CD14-positive monocyte (primary cell): ENCODE measurements around the gene STK32C. TPM values are rescaled to one million over a fixed set of nuclear protein-coding genes. Genes with fewer than 3 reads are reported as not detected.
A peak's percentile ranks its signal among the peaks of the same experiment; 100 is the strongest.
"Not testable (repeated sequence)": the region's sequence is repeated elsewhere in the genome, so short reads cannot be mapped to it uniquely, and the experiment has no call there.

Experiments
- DNase-seq, 3 donors: peaks; one replicate each; pipeline ENCODE4 v3.0.0-alpha.2; 2011 to 2022
- H2AFZ ChIP-seq: 2 replicates; pipeline ENCODE4 v1.6.0; 2012; ENCODE audit warnings: mild to moderate bottlenecking, low read depth, low read length, inconsistent platforms; ENCODE audit not compliant: insufficient read depth, poor library complexity, severe bottlenecking
- H3K27ac ChIP-seq, 2 donors: 1 replicate in 1 of 2; 2 replicates in 1 of 2; pipeline ENCODE4 v1.5.1; 2012 to 2013; ENCODE audit warnings: low read length in 2 of 2, control low read depth in 1 of 2, inconsistent platforms in 1 of 2, low read depth in 1 of 2, mild to moderate bottlenecking in 1 of 2
- H3K27me3 ChIP-seq, 2 donors: one replicate each; pipeline versions ENCODE4 v1.6.0 to v1.6.1; 2011 to 2013; ENCODE audit warnings: low read length in 2 of 2; ENCODE audit not compliant: control insufficient read depth in 2 of 2, insufficient read depth in 2 of 2
- H3K36me3 ChIP-seq, 2 donors: replicated peaks in 1 of 2; 1 replicate in 1 of 2; 2 replicates in 1 of 2; pipeline versions ENCODE4 v1.5.1 to v1.6.1; 2012 to 2013; ENCODE audit warnings: low read length in 2 of 2, control low read depth in 1 of 2, inconsistent platforms in 1 of 2, mild to moderate bottlenecking in 1 of 2; ENCODE audit not compliant: insufficient read depth in 2 of 2, control insufficient read depth in 1 of 2
- H3K4me1 ChIP-seq, 2 donors: 1 replicate in 1 of 2; 2 replicates in 1 of 2; pipeline versions ENCODE4 v1.5.1 to v1.6.1; 2012 to 2013; ENCODE audit warnings: low read length in 2 of 2, control low read depth in 1 of 2, inconsistent platforms in 1 of 2, mild to moderate bottlenecking in 1 of 2, moderate library complexity in 1 of 2; ENCODE audit not compliant: insufficient read depth in 2 of 2, control insufficient read depth in 1 of 2
- H3K4me2 ChIP-seq: replicated peaks from 2 replicates; pipeline ENCODE3; 2012; ENCODE audit warnings: low read length, moderate library complexity, mild to moderate bottlenecking; ENCODE audit not compliant: poor library complexity, severe bottlenecking; ENCODE audit errors: extremely low read depth
- H3K4me3 ChIP-seq, 3 experiments: fragments of 200-600 bp in 1 of 3; sonication (generic) in 1 of 3; replicated peaks in 1 of 3; 1 replicate in 2 of 3; 2 replicates in 1 of 3; pipeline ENCODE4 v1.5.1; 2011 to 2013; ENCODE audit warnings: low read length in 3 of 3, mild to moderate bottlenecking in 3 of 3, control low read depth in 2 of 3, low read depth in 2 of 3, inconsistent platforms in 1 of 3, moderate library complexity in 1 of 3
- H3K79me2 ChIP-seq: 2 replicates; pipeline ENCODE4 v1.6.0; 2012; ENCODE audit warnings: mild to moderate bottlenecking, control low read depth, inconsistent platforms, low read length, moderate library complexity; ENCODE audit not compliant: insufficient read depth
- H3K9ac ChIP-seq: 2 replicates; pipeline ENCODE4 v1.6.0; 2017; ENCODE audit warnings: low read length, mild to moderate bottlenecking; ENCODE audit not compliant: insufficient read depth, poor library complexity, severe bottlenecking
- H3K9me3 ChIP-seq, 2 donors: replicated peaks in 1 of 2; 1 replicate in 1 of 2; 2 replicates in 1 of 2; pipeline versions ENCODE4 v1.5.1 to v1.6.1; 2012 to 2013; ENCODE audit warnings: low read length in 2 of 2, control low read depth in 1 of 2; ENCODE audit not compliant: control insufficient read depth in 1 of 2, insufficient read depth in 1 of 2
- H4K20me1 ChIP-seq: 2 replicates; pipeline ENCODE4 v1.6.0; 2012; ENCODE audit warnings: mild to moderate bottlenecking, low read length, control low read depth, moderate library complexity; ENCODE audit not compliant: insufficient read depth
- H3K27ac Mint-ChIP-seq, 7 donors: one replicate each; pipeline ENCODE4 v1.8.0; 2020; ENCODE audit warnings: mild to moderate bottlenecking in 7 of 7, mixed read lengths in 7 of 7, moderate library complexity in 6 of 7, inconsistent platforms in 2 of 7
- H3K27me3 Mint-ChIP-seq, 3 donors: one replicate each; pipeline ENCODE4 v1.8.0; 2021 to 2022; ENCODE audit warnings: low read depth in 3 of 3, mild to moderate bottlenecking in 3 of 3, mixed read lengths in 3 of 3, moderate library complexity in 3 of 3, inconsistent platforms in 1 of 3
- H3K36me3 Mint-ChIP-seq, 2 donors: one replicate each; pipeline ENCODE4 v1.8.0; 2020; ENCODE audit warnings: mixed read lengths in 2 of 2, inconsistent platforms in 1 of 2, mild to moderate bottlenecking in 1 of 2
- H3K4me1 Mint-ChIP-seq: one replicate; pipeline ENCODE4 v1.8.0; 2020; ENCODE audit warnings: mild to moderate bottlenecking, mixed read lengths
- H3K4me3 Mint-ChIP-seq, 2 donors: one replicate each; pipeline ENCODE4 v1.8.0; 2020; ENCODE audit warnings: mild to moderate bottlenecking in 2 of 2, mixed read lengths in 2 of 2, moderate library complexity in 1 of 2
- H3K9me3 Mint-ChIP-seq, 7 donors: one replicate each; pipeline ENCODE4 v1.8.0; 2020 to 2022; ENCODE audit warnings: mixed read lengths in 7 of 7, mild to moderate bottlenecking in 6 of 7, moderate library complexity in 6 of 7, inconsistent platforms in 2 of 7
- CTCF ChIP-seq: fragments of 200-600 bp; IDR thresholded peaks from one replicate; pipeline ENCODE4 v1.8.0; 2022; ENCODE audit warnings: antibody characterized with exemption, mild to moderate bottlenecking
- WGBS: methylation state at CpG from one replicate; pipeline ENCODE4 v1.1.5; 2013; ENCODE audit warnings: missing lambda C conversion rate; ENCODE audit not compliant: insufficient coverage; 5-methylcytosine and 5-hydroxymethylcytosine counted together
- intact Hi-C, 2 donors: fragments of 100-400 bp; cut with micrococcal nuclease; formaldehyde crosslinking; loops; one replicate each; pipeline versions ENCODE4 v1.15.0 to v1.15.1; 2023
- polyA plus RNA-seq, 3 donors: library from polyadenylated mRNA; depleted of rRNA in 1 of 3; unstranded in 2 of 3; stranded (reverse) in 1 of 3; fragments of 300-500 nt in 2 of 3; fragments of >200 nt in 1 of 3; fragmentation: Illumina TruSeq in 2 of 3; gene quantifications; 1 replicate in 2 of 3; 2 replicates in 1 of 3; pipeline ENCODE4 v1.2.3, GENCODE V29; 2012 to 2021

The STK32C gene
- polyA plus RNA-seq, 3 donors = 13.6 to 22.8 (median 18.4) TPM

GRCh38 chr10:132220061-132220460 is 87.7 kb downstream of the STK32C start:
- H3K9ac ChIP-seq = no peak overlapping the region
- Mint-ChIP-seq H3K4me3 (no peak overlapping the region), H3K27me3 (no peaks in the 10 kb centered on the region), H3K27ac (no peak overlapping the region), H3K36me3 (peaks cover 30 to 44% of the 10 kb centered on the region in 2 donors), H3K4me1 (peaks cover 12% of the 10 kb centered on the region), H3K9me3 (peaks cover 21 to 35% (median 31%) of the 10 kb centered on the region in 7 donors)
- peaks cover 15 to 20% of the 10 kb centered on the region in 2 donors for H3K4me1 ChIP-seq
- no peak for DNase-seq
- H3K27me3 ChIP-seq = no peaks in the 10 kb centered on the region
- H2AFZ ChIP-seq = no peak overlapping the region
- H3K4me2 ChIP-seq = no peak overlapping the region
- no peaks in the 10 kb centered on the region for H3K79me2 ChIP-seq
- H3K9me3 ChIP-seq = peaks cover 16 to 32% of the 10 kb centered on the region in 2 donors
- H3K36me3 ChIP-seq = peaks cover 6 to 22% of the 10 kb centered on the region in 2 donors
- 98% methylated on average over 8 of the region's 9 CpGs for WGBS
- no peaks in the 10 kb centered on the region for H4K20me1 ChIP-seq
- H3K27ac ChIP-seq = no peak overlapping the region
- intact Hi-C loops = loop anchor here (10.0 kb wide), 2 partner anchors 85 to 415 kb away; partner anchors contain the start of gene STK32C (in 1 of the 2)
- no peak for TF ChIP-seq CTCF
- H3K4me3 ChIP-seq = no peak overlapping the region

DNA sequence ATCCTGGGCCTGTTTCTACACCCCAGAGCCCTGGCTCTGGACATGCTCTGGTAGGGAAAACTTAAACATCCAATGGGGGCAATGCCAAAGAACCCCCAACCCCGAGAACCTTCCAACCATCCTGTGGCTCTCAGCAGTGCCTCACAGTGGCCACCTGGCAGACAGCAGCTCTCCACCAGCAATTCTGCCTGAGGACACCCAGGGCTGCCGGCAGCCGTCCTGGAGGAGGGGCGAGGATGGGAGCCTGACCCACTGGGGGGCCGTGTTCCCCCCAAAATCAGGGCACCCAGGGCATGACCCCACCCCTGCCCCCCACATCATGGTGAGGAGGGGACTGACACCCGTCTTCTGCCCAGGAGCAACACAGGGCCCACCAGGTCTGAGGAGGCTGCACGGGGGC is 88.3 kb downstream of the STK32C start:
- Mint-ChIP-seq H3K4me3 (no peak overlapping the region), H3K36me3 (peaks cover 30 to 41% of the 10 kb centered on the region in 2 donors), H3K27me3 (no peaks in the 10 kb centered on the region), H3K4me1 (peaks cover 9% of the 10 kb centered on the region), H3K9me3 (peaks cover 21 to 37% (median 33%) of the 10 kb centered on the region in 7 donors), H3K27ac (no peak overlapping the region)
- Histone ChIP-seq H3K4me3 (no peak overlapping the region), H4K20me1 (no peaks in the 10 kb centered on the region), H2AFZ (no peak overlapping the region), H3K9ac (no peak overlapping the region), H3K9me3 (peaks cover 16 to 35% of the 10 kb centered on the region in 2 donors), H3K27me3 (no peaks in the 10 kb centered on the region), H3K27ac (no peak overlapping the region), H3K79me2 (no peaks in the 10 kb centered on the region), H3K36me3 (peaks cover 6 to 22% of the 10 kb centered on the region in 2 donors), H3K4me1 (peaks cover 10 to 14% of the 10 kb centered on the region in 2 donors), H3K4me2 (no peak overlapping the region)
- intact Hi-C loops = no loop called here
- 93% methylated on average over 4 of the region's 7 CpGs for WGBS
- peak; percentile 23 for TF ChIP-seq CTCF
- no peak for DNase-seq

DNA sequence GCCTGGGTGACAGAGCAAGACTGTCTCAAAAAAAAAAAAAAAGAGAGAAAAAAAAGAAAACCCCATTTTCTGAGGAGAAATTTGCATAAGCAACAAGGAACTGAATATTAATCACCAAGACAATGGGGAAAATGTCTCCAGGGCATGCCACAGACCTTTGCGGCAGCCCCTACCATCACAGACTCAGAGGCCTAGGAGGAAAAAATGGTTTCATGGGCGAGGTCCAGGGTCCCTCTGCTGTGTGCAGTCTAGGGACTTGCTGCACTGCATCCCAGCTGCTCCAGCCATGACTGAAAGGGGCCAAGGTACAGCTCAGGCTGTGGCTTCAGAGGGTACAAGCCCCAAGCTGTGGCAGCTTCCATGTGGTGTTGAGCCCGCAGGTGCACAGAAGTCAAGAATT is 91.3 kb downstream of the STK32C start:
- Mint-ChIP-seq H3K9me3 (peaks cover 27 to 51% (median 39%) of the 10 kb centered on the region in 7 donors), H3K27ac (peak overlapping the region in 1 of 7 donors; percentile 12), H3K36me3 (peaks cover 36 to 44% of the 10 kb centered on the region in 2 donors)
- H3K27me3 Mint-ChIP-seq, H3K27me3 ChIP-seq, H3K4me1 Mint-ChIP-seq, H3K4me1 ChIP-seq, H3K79me2 ChIP-seq, H3K4me3 Mint-ChIP-seq, intact Hi-C loops, H3K4me2 ChIP-seq, H3K4me3 ChIP-seq, H3K9ac ChIP-seq, H2AFZ ChIP-seq, H4K20me1 ChIP-seq, DNase-seq, H3K27ac ChIP-seq: not testable (repeated sequence)
- 94% methylated on average over 3 of the region's 3 CpGs for WGBS
- peaks cover 0 to 12% of the 10 kb centered on the region in 2 donors for H3K36me3 ChIP-seq
- H3K9me3 ChIP-seq = peaks cover 16 to 40% of the 10 kb centered on the region in 2 donors
